HCT116 (cell line): Measurements from ENCODE around the gene EEF1G.

Experiments used
- CTCF ChIP-seq, 3 experiments: fragments of 200-600 bp in 1 of 3; sonication (generic) in 1 of 3; IDR thresholded peaks in 2 of 3; conservative IDR thresholded peaks in 1 of 3; 2 replicates each; pipeline ENCODE4 v1.5.1; 2012 to 2017; ENCODE audit warnings: low read depth in 2 of 3, low read length in 2 of 3, antibody characterized with exemption in 1 of 3, borderline replicate concordance in 1 of 3, control low read depth in 1 of 3, mild to moderate bottlenecking in 1 of 3, mixed read lengths in 1 of 3, mixed run types in 1 of 3, moderate library complexity in 1 of 3; ENCODE audit not compliant: insufficient read depth in 1 of 3
- SRF ChIP-seq: IDR thresholded peaks from 2 replicates; pipeline ENCODE4 v1.6.1; 2012; ENCODE audit warnings: low read depth

DNA sequence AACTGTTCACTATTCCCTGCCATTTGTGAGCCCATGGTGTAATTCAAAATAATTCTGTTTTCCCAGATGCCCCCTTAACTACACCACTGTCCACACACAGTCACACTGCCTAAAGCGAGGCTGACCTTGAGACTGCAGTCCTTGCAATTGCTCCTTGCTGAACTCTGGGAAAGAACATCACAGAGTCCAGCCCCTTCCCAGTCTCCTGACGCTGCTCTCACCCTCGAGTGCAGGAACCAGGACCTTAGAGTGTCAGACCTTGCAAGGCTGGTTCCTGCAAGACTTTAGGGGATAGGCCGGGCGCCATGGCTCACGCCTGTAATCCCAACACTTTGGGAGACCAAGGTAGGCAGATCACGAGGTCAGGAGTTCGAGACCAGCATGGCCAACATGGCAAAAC lies 60.7 kb downstream of the EEF1G start:
- TF ChIP-seq CTCF (IDR thresholded peaks at IDR 0.05 in 2 of 3, conservative IDR thresholded peaks at IDR 0.05 in 1 of 3; ENCODE audit: borderline replicate concordance in 1 of 3, insufficient read depth in 1 of 3, low read depth in 2 of 3, low read length in 2 of 3) (no peak), SRF (no peak)
